DMS 273 (cell line): Measurements from ENCODE around the gene SEPTIN11.

Source experiments
- DNase-seq: peaks from one replicate; lab custom pipeline; 2025; ENCODE audit not compliant: unreplicated experiment; lab: John Stamatoyannopoulos, UW

SEPTIN11 gene

GRCh38 chr4:76949276-76950051, at the start of gene SEPTIN11:
TSS of gene SEPTIN11 (plus strand) at chr4:76949752. CDS start at chr4:76949904, 152 bp downstream.
- peak; percentile 94 for DNase-seq

DNA sequence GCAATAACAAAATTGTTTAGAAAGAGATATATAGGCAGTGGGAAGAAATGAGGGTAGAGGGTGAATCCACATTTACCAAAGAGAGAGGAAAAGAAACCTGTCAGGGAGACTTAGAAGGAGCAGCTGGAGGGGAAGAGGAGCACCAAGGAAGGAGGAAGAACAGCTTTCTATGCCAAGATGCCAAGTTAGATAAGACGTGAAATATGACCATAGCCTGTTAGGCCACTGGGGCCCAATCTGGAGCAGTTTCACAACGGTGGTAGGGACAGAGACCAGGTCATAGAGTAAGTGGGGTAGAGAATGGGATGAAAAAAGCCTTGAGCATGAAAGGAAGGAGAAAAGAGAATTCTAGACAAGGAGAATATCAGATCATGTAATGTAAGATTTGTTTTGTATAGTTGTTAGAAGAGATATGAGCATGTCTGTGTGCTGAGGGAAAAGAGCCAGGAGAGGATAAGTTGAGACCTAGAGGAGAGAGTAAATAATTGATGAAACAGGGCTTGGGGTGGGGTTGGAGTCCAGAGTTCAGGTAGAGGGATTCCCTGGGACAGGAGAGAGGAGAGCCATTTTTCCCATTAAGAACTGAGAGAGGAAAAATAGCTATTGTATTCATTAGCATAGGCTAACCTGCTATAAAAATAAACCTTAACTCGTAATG, 47.2 kb upstream of the SEPTIN11 start:
- no peak for DNase-seq

DNA sequence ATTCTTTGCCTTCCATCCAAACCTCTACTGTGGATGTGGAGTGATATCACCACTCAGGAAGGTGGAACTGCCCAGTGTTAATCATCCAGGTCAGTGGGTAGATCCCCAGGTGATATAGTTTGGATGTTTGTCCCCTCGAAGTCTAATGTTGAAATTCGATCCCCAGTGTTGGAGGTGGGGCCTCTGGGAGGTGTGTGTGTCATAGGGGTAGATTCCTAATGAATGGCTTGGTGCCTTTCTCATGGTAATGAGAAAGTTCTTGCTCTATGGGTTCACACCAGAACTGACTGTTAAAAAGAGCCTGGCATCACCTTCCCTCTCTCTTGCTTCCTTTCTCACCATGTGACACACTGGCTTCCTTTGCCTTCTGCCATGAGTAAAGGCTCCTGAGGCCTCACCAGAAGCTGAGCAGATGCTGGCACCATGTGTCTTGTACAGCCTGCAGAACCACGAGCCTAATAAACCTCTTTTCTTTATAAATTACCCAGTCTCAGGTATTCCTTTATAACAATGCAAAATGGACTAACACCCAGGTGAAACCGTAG, 44.8 kb upstream of the SEPTIN11 start:
- no peak for DNase-seq

GRCh38 chr4:76905521-76905920, 44.0 kb upstream of the SEPTIN11 start:
- DNase-seq: no peak

GRCh38 chr4:76909711-76910110, 39.8 kb upstream of the SEPTIN11 start:
- DNase-seq: no peak

DNA sequence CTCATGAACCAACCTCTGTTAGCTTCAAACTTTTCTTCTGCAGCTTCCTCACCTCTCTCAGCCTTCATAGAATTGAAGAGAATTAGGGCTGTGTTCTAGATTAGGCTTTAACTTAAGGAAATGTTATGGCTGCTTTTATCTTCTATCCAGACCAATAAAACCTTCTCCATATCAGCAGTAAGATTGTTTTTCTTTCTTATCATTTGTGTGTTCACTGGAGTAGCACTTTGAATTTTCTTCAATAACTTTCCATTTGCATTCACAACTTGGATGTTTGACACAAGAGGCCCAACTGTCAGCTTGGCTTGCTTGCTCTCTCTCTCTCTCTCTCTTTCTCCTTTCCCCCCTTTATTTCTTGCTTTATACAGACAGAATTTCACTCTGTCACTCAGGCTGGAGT, 28.8 kb upstream of the SEPTIN11 start:
- DNase-seq: no peak

GRCh38 chr4:76923619-76924357, 25.8 kb upstream of the SEPTIN11 start:
- DNase-seq: no peak

GRCh38 chr4:76926841-76927240, 22.7 kb upstream of the SEPTIN11 start:
- no peak for DNase-seq

GRCh38 chr4:76930685-76931084, 18.9 kb upstream of the SEPTIN11 start:
- no peak for DNase-seq

- DNase-seq: peak; percentile 2
These were observed 18.5 kb upstream of the SEPTIN11 start for GRCh38 chr4:76931087-76931486.

DNA sequence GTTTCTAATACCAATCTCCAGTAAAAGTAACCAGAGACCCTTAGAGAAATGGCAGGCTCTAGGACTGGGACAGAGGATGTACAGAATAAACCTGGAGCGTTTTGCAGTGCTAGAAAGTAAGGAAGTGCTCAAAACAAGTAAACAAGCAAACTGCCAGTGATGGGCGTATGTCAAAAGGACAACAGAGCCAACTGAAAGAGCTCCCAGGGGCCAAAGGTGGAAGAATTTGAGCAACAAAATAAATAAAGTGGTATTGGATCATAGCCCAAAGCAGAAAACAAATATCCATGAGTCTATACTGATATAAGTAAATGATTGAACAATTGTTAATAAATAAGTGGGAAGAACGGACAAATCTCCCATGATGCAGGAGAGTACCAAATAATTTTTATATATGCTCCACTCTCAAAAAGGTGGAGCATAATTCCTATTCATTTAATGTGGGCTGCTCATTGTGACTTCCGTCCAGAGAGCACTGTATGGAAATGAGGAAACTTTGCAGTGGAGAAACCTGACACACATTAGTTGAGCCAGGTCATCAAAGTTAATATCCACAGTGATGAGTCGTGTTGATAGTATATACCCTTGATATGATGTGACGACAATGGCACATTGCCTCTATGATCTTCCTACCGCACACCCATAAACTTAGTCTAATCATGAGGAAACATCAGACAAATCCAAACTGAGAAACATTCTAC, 17.8 kb upstream of the SEPTIN11 start:
- DNase-seq: no peak

DNA sequence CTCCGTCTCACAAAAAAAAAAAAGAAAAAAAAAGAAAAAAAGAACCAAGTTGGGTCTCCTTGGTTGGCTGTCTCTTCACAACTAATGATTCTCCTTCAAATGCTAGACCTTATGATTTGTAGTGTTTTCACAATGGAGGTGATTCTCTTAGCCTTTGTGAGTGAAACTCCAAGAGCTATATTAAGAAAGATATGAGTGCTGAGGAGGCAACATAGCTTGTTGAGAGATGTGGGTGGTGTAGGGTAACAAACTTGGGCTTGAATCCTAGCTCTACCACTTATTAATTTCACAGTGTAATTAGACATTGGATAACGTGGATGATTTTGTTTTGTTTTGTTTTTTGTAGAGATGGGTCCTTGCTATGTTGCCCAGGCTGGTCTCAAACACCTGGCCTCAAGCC, 10.4 kb upstream of the SEPTIN11 start:
- no peak for DNase-seq

- DNase-seq: no peak
These were observed 6.4 kb upstream of the SEPTIN11 start for GRCh38 chr4:76943129-76943620.

DNA sequence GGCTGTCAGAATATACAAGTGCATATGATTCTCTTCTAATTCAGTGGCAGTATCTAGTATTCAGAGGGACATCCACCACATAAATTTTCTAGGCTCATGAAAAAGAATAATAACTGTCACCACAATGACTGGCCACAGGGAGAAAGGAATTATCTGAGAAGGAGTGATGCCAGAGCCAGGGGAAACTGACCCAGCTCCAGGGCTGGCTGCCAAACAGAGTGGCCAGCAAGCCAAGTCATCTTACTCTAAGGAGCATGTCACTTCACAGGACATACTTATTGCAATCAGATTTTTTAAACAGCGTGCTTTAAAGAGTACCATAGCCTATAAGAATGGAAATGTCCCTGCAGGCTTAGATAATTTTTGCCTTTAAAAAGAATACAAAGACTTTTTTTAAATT, 5.8 kb upstream of the SEPTIN11 start:
- no peak for DNase-seq

DNA sequence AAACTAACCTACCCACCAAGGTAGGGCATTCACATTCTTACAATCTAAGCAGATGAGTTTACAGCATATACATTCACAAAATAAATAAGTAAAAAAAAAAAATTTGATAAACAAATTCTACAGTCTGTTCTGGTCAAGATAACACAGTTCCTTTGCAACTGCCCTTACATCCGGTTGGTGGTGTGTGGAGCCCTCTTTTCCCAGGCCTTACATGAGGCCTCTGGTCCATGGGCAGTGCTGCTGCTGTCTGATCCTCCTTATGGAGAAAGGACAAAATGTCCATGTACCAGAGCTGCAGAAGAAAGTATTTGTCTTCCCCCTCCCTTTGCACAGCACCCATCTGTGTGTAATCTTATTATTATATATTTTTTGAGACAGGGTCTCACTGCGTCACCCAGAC, 2.2 kb upstream of the SEPTIN11 start:
- DNase-seq: no peak

DNA sequence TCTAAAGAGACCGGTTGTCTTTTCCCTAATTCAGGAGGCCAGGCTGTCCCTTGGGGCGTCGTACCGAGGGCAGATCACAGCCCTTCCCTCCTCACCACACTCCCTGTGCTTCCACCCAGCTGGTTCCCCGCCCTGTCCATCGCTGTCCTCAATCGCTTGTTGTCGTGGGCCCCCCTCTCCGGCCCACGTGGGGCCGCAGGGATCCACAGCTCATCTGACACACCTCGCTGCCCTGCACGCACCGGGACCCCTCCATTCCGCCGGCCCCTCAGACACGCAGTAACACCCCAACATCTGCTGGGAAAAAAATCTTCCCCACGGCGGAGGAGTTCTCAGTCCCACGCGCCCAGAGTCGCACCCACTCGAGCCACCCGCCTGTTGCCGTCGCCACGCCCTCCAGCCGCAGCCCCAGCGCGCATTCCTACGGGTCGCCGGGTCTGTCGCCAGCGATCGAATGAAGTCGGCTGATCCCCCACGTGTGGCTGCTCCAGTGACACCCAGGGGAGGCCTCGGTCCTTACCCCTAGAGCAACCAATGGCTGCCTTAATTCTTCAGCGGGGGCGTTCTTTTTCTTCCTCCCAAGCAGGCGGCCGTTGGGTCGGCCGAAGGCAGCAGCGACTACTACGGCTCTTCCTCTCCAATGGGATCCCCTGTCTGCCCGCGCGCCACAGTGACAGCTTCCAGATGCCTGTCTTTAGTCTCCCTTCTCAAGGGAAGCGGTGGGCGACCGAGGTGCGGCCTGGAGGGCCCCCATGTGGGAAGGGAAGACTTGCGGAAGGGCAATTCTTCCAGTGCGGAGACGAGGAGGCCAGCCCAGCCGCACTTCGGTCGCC, 893 bp upstream of the SEPTIN11 start:
- peak; percentile 75 for DNase-seq

- peak; percentile 56 for DNase-seq
These were observed 752 bp downstream of the SEPTIN11 start for GRCh38 chr4:76950052-76950955.

DNA sequence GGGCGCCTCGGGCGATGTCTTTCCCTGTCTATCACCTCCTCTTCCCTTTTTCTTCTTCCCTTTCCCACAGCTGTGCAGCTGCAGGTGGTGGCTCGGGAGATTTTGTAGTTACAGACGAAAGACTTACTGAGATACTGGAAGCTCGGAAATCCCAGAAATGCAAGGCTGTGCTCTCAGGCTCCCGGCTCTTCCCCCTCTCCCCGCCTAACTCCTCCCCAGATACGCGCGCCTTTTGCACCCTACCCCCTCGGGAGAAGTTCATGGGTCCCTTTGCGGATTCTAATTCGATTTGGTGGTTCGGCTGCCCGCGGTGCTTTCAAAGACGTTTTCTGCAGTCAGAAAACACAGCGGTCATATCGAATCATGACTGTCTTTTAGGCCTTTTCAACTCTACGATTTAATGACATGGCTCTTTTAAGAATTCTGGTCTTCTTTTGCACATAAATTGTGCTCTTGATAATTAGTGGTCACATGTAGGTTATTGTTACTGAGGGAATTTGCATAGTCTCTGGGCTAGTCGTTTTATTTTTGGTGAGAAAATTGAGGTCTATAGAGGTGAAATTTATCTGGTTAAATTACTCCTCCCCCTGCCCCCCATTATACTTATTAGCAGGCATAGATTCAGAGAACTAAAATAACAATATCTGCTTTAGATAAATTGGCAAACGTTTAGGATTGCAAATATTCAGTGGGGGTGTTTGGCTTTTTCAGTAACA, 1.6 kb downstream of the SEPTIN11 start:
- DNase-seq: no peak
